ENCODE data around the gene TEX22.

The TEX22 gene

GRCh38 chr14:105366386-105367074 is 31.8 kb upstream of the TEX22 start:
- no peak for DNase-seq (ENCODE audit: low read depth in 2 of 2)

- no peak for DNase-seq (ENCODE audit: low read depth in 2 of 2)
Observed at GRCh38 chr14:105367116-105368031, 31.0 kb upstream of the TEX22 start.

GRCh38 chr14:105368032-105368417 is 30.3 kb upstream of the TEX22 start:
- no peak for DNase-seq (ENCODE audit: low read depth in 2 of 2)

- no peak for DNase-seq (ENCODE audit: low read depth in 2 of 2)
Observed at GRCh38 chr14:105368426-105368825, 29.9 kb upstream of the TEX22 start.

GRCh38 chr14:105368910-105369652 is 29.3 kb upstream of the TEX22 start:
- no peak for DNase-seq (ENCODE audit: low read depth in 2 of 2)

GRCh38 chr14:105369653-105370040 is 28.7 kb upstream of the TEX22 start:
- DNase-seq (ENCODE audit: low read depth in 2 of 2): no peak

GRCh38 chr14:105374389-105374788 is 23.9 kb upstream of the TEX22 start:
- DNase-seq (ENCODE audit: low read depth in 2 of 2): no peak

- peak; percentile 30 to 53 for DNase-seq (ENCODE audit: low read depth in 2 of 2)
Observed at GRCh38 chr14:105375635-105376057, 22.7 kb upstream of the TEX22 start.

- no peak for DNase-seq (ENCODE audit: low read depth in 2 of 2)
Observed at GRCh38 chr14:105376521-105377440, 21.6 kb upstream of the TEX22 start.

GRCh38 chr14:105377555-105378182 is 20.7 kb upstream of the TEX22 start:
- no peak for DNase-seq (ENCODE audit: low read depth in 2 of 2)

GRCh38 chr14:105378199-105378598 is 20.1 kb upstream of the TEX22 start:
- no peak for DNase-seq (ENCODE audit: low read depth in 2 of 2)

GRCh38 chr14:105378873-105379685 is 19.3 kb upstream of the TEX22 start:
- no peak for DNase-seq (ENCODE audit: low read depth in 2 of 2)

GRCh38 chr14:105379946-105380345 is 18.4 kb upstream of the TEX22 start:
- no peak for DNase-seq (ENCODE audit: low read depth in 2 of 2)

GRCh38 chr14:105380756-105381155 is 17.6 kb upstream of the TEX22 start:
- no peak for DNase-seq (ENCODE audit: low read depth in 2 of 2)

GRCh38 chr14:105381446-105382342 is 16.6 kb upstream of the TEX22 start:
- no peak for DNase-seq (ENCODE audit: low read depth in 2 of 2)

- no peak for DNase-seq (ENCODE audit: low read depth in 2 of 2)
Observed at GRCh38 chr14:105382343-105383082, 15.8 kb upstream of the TEX22 start.

GRCh38 chr14:105383083-105383730 is 15.1 kb upstream of the TEX22 start:
- DNase-seq (ENCODE audit: low read depth in 2 of 2): no peak

All from stimulated activated CD8-positive, alpha-beta memory T cell treated with anti-CD3 and anti-CD28 coated beads, Interleukin-2, amount 100 ng/mL, for 48 hours (primary cell).